Measurements from ENCODE around the gene RTL3.
"Not testable (repeated sequence)": the region's sequence is repeated elsewhere in the genome, so short reads cannot be mapped to it uniquely, and the experiment has no call there.

RTL3 gene

GRCh38 chrX:78658845-78659744 is at the start of gene RTL3:
TSS of gene RTL3 (minus strand) at chrX:78659328. CDS start at chrX:78658420, 908 bp downstream.
- DNase-seq: peak; percentile 77

GRCh38 chrX:78708816-78709215 is 49.7 kb upstream of the RTL3 start:
- no peak for DNase-seq

GRCh38 chrX:78708262-78708661 is 49.1 kb upstream of the RTL3 start:
- DNase-seq: peak; percentile 40

- DNase-seq: no peak
These were observed 46.9 kb upstream of the RTL3 start for GRCh38 chrX:78706071-78706470.

- DNase-seq: no peak
These were observed 34.4 kb upstream of the RTL3 start for GRCh38 chrX:78693536-78693935.

GRCh38 chrX:78693012-78693411 is 33.9 kb upstream of the RTL3 start:
- DNase-seq: no peak

- no peak for DNase-seq
These were observed 28.5 kb upstream of the RTL3 start for GRCh38 chrX:78687586-78687985.

GRCh38 chrX:78673246-78673645 is 14.1 kb upstream of the RTL3 start:
- no peak for DNase-seq

GRCh38 chrX:78665342-78665741 is 6.2 kb upstream of the RTL3 start:
- DNase-seq: no peak

- DNase-seq: no peak
These were observed 2.7 kb upstream of the RTL3 start for GRCh38 chrX:78661836-78662235.

- DNase-seq: no peak
These were observed 827 bp upstream of the RTL3 start for GRCh38 chrX:78659955-78660354.

GRCh38 chrX:78658414-78658813 is 714 bp downstream of the RTL3 start:
- DNase-seq: no peak

GRCh38 chrX:78655642-78656041 is 3.5 kb downstream of the RTL3 start:
- no peak for DNase-seq

GRCh38 chrX:78653118-78653822 is 5.9 kb downstream of the RTL3 start:
- peak; percentile 82 for DNase-seq

- peak; percentile 5 for DNase-seq
These were observed 8.2 kb downstream of the RTL3 start for GRCh38 chrX:78650906-78651437.

- no peak for DNase-seq
These were observed 15.3 kb downstream of the RTL3 start for GRCh38 chrX:78643874-78644273.

GRCh38 chrX:78643096-78643495 is 16.0 kb downstream of the RTL3 start:
- DNase-seq: no peak

GRCh38 chrX:78636096-78636495 is 23.0 kb downstream of the RTL3 start:
- DNase-seq: not testable (repeated sequence)

- DNase-seq: no peak
These were observed 33.9 kb downstream of the RTL3 start for GRCh38 chrX:78624962-78625909.

GRCh38 chrX:78624426-78624825 is 34.7 kb downstream of the RTL3 start:
- DNase-seq: no peak

- no peak for DNase-seq
These were observed 36.3 kb downstream of the RTL3 start for GRCh38 chrX:78622831-78623230.

- no peak for DNase-seq
These were observed 39.3 kb downstream of the RTL3 start for GRCh38 chrX:78619834-78620233.

GRCh38 chrX:78618987-78619386 is 40.1 kb downstream of the RTL3 start:
- DNase-seq: no peak
